Natural killer cell (primary cell): ENCODE data around the gene LCE3C. TPM values are rescaled to one million over a fixed set of nuclear protein-coding genes. Genes with fewer than 3 reads are reported as not detected.

ENCODE experiments used
- ATAC-seq, 3 donors: fragments of 150-1000 bp in 2 of 3; fragments of 200-7000 bp in 1 of 3; cut with Tn5 transposase; 1 replicate in 1 of 3; 2 replicates in 2 of 3; pipeline ENCODE4 v1.10.0; 2021; ENCODE audit warnings: mild to moderate bottlenecking in 2 of 3, moderate library complexity in 2 of 3
- DNase-seq, 2 donors: peaks; one replicate each; pipeline versions ENCODE4 v3.0.0 to v3.0.0-alpha.2; 2013 to 2021; ENCODE audit warnings: mixed read lengths in 1 of 2
- H3K27ac ChIP-seq: one replicate; pipeline ENCODE4 v1.5.1; 2013; ENCODE audit warnings: mild to moderate bottlenecking, low read length
- H3K27me3 ChIP-seq: one replicate; pipeline ENCODE4 v1.6.1; 2013; ENCODE audit warnings: low read length; ENCODE audit not compliant: control insufficient read depth, insufficient read depth
- H3K36me3 ChIP-seq: one replicate; pipeline ENCODE4 v1.6.1; 2013; ENCODE audit warnings: low read length; ENCODE audit not compliant: control insufficient read depth, insufficient read depth
- H3K4me1 ChIP-seq: one replicate; pipeline ENCODE4 v1.6.1; 2013; ENCODE audit warnings: low read length; ENCODE audit not compliant: control insufficient read depth, insufficient read depth
- H3K4me3 ChIP-seq: one replicate; pipeline ENCODE4 v1.5.1; 2013; ENCODE audit warnings: low read length
- H3K9me3 ChIP-seq: one replicate; pipeline ENCODE4 v1.6.1; 2013; ENCODE audit warnings: low read length; ENCODE audit not compliant: control insufficient read depth, insufficient read depth
- H3K27ac Mint-ChIP-seq, 2 donors: one replicate each; pipeline ENCODE4 v1.8.0; 2022; ENCODE audit warnings: mild to moderate bottlenecking in 2 of 2, mixed read lengths in 2 of 2, moderate library complexity in 1 of 2
- H3K27me3 Mint-ChIP-seq, 2 donors: one replicate each; pipeline ENCODE4 v1.8.0; 2022; ENCODE audit warnings: low read depth in 2 of 2, mixed read lengths in 2 of 2
- H3K36me3 Mint-ChIP-seq: one replicate; pipeline ENCODE4 v1.8.0; 2022; ENCODE audit warnings: mixed read lengths
- H3K4me1 Mint-ChIP-seq, 2 donors: one replicate each; pipeline ENCODE4 v1.8.0; 2022; ENCODE audit warnings: mixed read lengths in 2 of 2
- H3K4me3 Mint-ChIP-seq: one replicate; pipeline ENCODE4 v1.8.0; 2022; ENCODE audit warnings: mild to moderate bottlenecking, moderate library complexity, mixed read lengths
- H3K9me3 Mint-ChIP-seq, 2 donors: one replicate each; pipeline ENCODE4 v1.8.0; 2022; ENCODE audit warnings: mixed read lengths in 2 of 2
- WGBS: methylation state at CpG from one replicate; pipeline ENCODE4 v1.1.7; 2013; ENCODE audit warnings: missing lambda C conversion rate; ENCODE audit not compliant: insufficient coverage; 5-methylcytosine and 5-hydroxymethylcytosine counted together
- intact Hi-C: fragments of 100-400 bp; cut with micrococcal nuclease; formaldehyde crosslinking; loops from one replicate; pipeline ENCODE4 v1.14.2; 2022
- total RNA-seq, 4 donors: library from RNA; stranded (reverse); fragments of 120-200 nt in 1 of 4; gene quantifications; one replicate each; pipeline versions ENCODE4 v1.2.3 to v1.2.4, GENCODE V29; 2013 to 2022
- TF ChIP-seq, protein P1 (sequence below): fragments of 200-600 bp; IDR thresholded peaks from one replicate; pipeline ENCODE4 v1.8.0; 2022; ENCODE audit warnings: antibody characterized with exemption

The LCE3C gene
- total RNA-seq, 3 donors from 2014 or later (not counting 1 experiment from before 2014, with no cell fraction given), result not detected

DNA sequence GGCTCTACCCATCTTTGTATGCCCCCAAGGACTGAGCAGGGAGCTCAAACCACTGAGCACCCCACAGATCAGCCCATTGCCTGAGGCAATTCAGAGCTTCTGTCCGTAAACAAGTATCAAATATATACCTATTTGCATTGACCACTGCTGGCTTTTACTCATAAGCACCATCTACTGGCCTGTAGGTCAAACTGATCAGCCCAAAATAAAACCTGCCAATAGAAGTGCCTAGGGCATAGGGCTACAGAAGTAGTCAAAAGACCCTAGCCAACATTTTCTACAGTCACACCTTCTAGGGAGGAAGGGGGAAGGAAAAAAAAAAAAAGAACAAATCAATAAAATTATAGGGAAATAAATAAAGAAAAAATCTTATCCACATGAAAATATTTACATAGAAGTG lies 14.4 kb upstream of the LCE3C start:
- intact Hi-C loops, result no loop called here
- Histone ChIP-seq H3K4me3 (no peak overlapping the region), H3K4me1 (no peaks in the 10 kb centered on the region), H3K27ac (no peak overlapping the region), H3K27me3 (peaks cover 4% of the 10 kb centered on the region), H3K36me3 (no peaks in the 10 kb centered on the region), H3K9me3 (no peaks in the 10 kb centered on the region)
- peaks cover 2 to 7% of the 10 kb centered on the region in 2 donors for H3K27me3 Mint-ChIP-seq
- no peak overlapping the region for H3K4me3 Mint-ChIP-seq
- H3K36me3 Mint-ChIP-seq, result no peaks in the 10 kb centered on the region
- ATAC-seq (no peak), DNase-seq (no peak)
- H3K9me3 Mint-ChIP-seq, result no peaks in the 10 kb centered on the region
- H3K27ac Mint-ChIP-seq, result no peak overlapping the region
- WGBS, result 63% methylated on average over 1 of the region's 1 CpG
- TF ChIP-seq, protein P1, sequence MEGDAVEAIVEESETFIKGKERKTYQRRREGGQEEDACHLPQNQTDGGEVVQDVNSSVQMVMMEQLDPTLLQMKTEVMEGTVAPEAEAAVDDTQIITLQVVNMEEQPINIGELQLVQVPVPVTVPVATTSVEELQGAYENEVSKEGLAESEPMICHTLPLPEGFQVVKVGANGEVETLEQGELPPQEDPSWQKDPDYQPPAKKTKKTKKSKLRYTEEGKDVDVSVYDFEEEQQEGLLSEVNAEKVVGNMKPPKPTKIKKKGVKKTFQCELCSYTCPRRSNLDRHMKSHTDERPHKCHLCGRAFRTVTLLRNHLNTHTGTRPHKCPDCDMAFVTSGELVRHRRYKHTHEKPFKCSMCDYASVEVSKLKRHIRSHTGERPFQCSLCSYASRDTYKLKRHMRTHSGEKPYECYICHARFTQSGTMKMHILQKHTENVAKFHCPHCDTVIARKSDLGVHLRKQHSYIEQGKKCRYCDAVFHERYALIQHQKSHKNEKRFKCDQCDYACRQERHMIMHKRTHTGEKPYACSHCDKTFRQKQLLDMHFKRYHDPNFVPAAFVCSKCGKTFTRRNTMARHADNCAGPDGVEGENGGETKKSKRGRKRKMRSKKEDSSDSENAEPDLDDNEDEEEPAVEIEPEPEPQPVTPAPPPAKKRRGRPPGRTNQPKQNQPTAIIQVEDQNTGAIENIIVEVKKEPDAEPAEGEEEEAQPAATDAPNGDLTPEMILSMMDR, result no peak
- H3K4me1 Mint-ChIP-seq, result no peaks in the 10 kb centered on the region

DNA sequence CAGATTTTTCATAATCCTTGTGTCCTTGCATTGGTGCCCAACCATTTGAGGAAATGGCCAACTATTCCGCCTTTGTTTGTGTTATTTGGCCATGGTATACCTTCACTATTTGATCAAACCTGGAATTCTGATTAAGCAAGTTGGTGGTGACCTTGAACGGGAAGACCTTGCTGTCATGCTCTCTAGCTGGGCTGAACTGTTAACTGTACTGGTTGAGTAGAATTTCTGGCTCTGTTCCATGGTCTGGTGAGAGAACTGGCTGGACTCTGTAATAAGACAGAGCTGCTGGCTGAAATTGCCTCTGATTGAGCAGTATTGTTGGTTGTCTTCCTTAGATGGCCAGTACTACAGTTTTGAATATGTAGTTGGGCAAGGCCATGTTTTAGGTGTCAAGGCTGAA lies 3.0 kb upstream of the LCE3C start:
- no peaks in the 10 kb centered on the region for H3K36me3 Mint-ChIP-seq
- DNase-seq (no peak), ATAC-seq (no peak)
- no peak overlapping the region for H3K4me3 Mint-ChIP-seq
- peaks cover 3 to 8% of the 10 kb centered on the region in 2 donors for H3K27me3 Mint-ChIP-seq
- H3K4me3 ChIP-seq, result no peak overlapping the region
- intact Hi-C loops, result no loop called here
- no peak overlapping the region for H3K27ac ChIP-seq
- H3K36me3 ChIP-seq, result no peaks in the 10 kb centered on the region
- TF ChIP-seq, protein P1, result no peak
- H3K4me1 ChIP-seq, result no peaks in the 10 kb centered on the region
- WGBS, result 90% methylated on average over 2 of the region's 2 CpGs
- peaks cover 13% of the 10 kb centered on the region for H3K27me3 ChIP-seq
- peaks cover 0 to 8% of the 10 kb centered on the region in 2 donors for H3K9me3 Mint-ChIP-seq
- peaks cover 12% of the 10 kb centered on the region for H3K9me3 ChIP-seq
- H3K27ac Mint-ChIP-seq, result no peak overlapping the region
- no peaks in the 10 kb centered on the region for H3K4me1 Mint-ChIP-seq

DNA sequence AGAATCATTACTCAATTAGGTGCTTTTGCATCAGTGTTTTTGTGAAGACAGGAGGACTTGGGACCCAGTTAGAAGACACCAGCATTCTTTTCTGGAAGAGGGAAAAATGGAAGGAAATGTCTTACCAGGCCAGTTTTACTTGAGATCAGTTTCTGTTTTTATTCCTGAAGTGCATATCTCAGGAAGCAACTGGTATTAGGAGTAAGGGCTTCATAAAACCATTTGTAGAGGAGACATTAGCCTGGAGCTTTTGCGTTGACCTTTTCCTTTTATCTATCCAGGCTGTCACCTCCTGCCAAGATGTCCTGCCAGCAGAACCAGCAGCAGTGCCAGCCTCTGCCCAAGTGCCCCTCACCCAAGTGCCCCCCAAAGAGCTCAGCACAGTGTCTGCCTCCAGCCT lies 13.5 kb downstream of the LCE3C start, which contains the start of gene LCE3B:
Gene LCE3B, plus strand, starts transcription at position 301 of the 400 bp plus-strand sequence. Its CDS starts 0 bp downstream, at position 301.
- Mint-ChIP-seq H3K4me1 (no peaks in the 10 kb centered on the region), H3K9me3 (peaks cover 2% of the 10 kb centered on the region in 2 donors), H3K27ac (no peak within 1 kb of the TSS), H3K27me3 (peaks cover 0 to 7% of the 10 kb centered on the region in 2 donors), H3K4me3 (no peak within 1 kb of the TSS), H3K36me3 (no peaks in the 10 kb centered on the region)
- intact Hi-C loops, result no loop called here
- ATAC-seq, result no peak
- 100% methylated on average over 1 of the region's 1 CpG for WGBS
- Histone ChIP-seq H3K4me1 (no peaks in the 10 kb centered on the region), H3K27ac (no peak within 1 kb of the TSS), H3K4me3 (no peak within 1 kb of the TSS), H3K36me3 (no peaks in the 10 kb centered on the region), H3K27me3 (peaks cover 3% of the 10 kb centered on the region), H3K9me3 (peaks cover under 1% of the 10 kb centered on the region)
- DNase-seq, result no peak
- TF ChIP-seq, protein P1, result no peak

DNA sequence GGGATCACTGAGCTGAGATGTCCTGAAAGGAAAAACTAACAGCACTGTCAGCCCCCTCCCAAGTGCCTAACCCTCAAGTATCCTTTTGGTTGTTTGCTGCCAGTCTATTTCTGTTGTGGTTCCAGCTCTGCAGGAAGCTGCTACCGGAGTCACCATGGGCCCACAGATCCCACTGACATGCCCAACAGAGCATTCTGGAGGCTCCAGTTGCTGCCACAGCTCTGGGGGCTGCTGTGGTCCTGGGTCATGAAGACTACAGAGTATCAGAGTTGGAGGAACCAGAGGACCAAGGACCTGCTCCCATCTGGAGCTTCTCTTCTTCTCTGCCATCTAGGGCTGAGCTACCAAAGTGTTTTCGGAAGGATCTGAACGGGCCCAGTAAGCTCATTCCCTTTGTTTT lies 22.0 kb downstream of the LCE3C start:
- H3K9me3 Mint-ChIP-seq, result peaks cover 4 to 7% of the 10 kb centered on the region in 2 donors
- intact Hi-C loops, result no loop called here
- no peak overlapping the region for H3K4me3 Mint-ChIP-seq
- no peaks in the 10 kb centered on the region for H3K36me3 Mint-ChIP-seq
- Histone ChIP-seq H3K4me1 (peaks cover 8% of the 10 kb centered on the region), H3K36me3 (no peaks in the 10 kb centered on the region), H3K4me3 (no peak overlapping the region), H3K27ac (no peak overlapping the region), H3K27me3 (no peaks in the 10 kb centered on the region), H3K9me3 (peaks cover 9% of the 10 kb centered on the region)
- peaks cover 0 to 9% of the 10 kb centered on the region in 2 donors for H3K4me1 Mint-ChIP-seq
- peaks cover 14 to 22% of the 10 kb centered on the region in 2 donors for H3K27me3 Mint-ChIP-seq
- no peak overlapping the region for H3K27ac Mint-ChIP-seq
- TF ChIP-seq, protein P1, result no peak
- DNase-seq (no peak), ATAC-seq (no peak)
- WGBS, result 78% methylated on average over 3 of the region's 3 CpGs
